OCI-M2 (cell line): ENCODE data around the gene CIAPIN1.
"Not testable (repeated sequence)": the region's sequence is repeated elsewhere in the genome, so short reads cannot be mapped to it uniquely, and the experiment has no call there.

Experiments
- DNase-seq: peaks from one replicate; lab custom pipeline; 2025; ENCODE audit not compliant: unreplicated experiment; lab: John Stamatoyannopoulos, UW

Gene CIAPIN1

DNA sequence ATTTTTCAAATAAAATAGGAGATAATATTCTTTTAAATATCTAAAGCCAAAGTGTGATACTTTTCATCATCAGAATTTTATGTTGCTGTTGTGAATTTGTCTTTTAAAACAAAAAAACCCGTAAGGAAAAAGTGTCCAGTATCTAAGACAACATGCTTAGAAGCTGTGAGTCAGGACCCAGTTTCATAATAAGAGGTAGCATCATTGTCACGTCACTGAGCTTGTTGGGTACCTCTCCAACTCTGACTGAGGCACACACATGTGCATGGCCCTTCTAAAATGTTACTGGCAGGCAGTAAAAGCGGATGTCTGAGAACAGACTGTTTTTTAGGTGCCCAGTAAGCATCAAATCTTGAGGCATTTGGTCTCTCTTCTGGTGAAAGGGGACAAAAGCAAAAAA lies 2.5 kb downstream of the CIAPIN1 start:
- no peak for DNase-seq

DNA sequence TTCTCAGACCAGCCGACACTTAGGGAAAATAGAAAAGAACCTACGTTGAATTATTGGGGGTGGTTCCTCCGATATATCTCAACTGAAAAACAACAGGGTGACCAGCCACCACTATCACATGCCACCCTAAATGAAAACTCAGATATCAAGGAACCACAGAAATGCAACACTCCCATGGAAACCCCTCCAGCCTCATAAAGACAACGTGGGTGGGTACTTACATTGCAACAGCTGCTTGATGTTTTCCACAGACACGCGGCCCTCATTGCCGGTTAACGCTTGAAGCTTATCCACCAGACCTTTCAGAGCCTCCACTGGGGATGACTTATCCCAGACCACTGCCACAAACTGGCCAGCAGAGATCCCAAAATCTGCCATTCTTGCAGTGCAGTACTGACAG lies 6.6 kb downstream of the CIAPIN1 start:
- DNase-seq = not testable (repeated sequence)

- not testable (repeated sequence) for DNase-seq
Measured at GRCh38 chr16:57439947-57440346, 7.2 kb downstream of the CIAPIN1 start.

GRCh38 chr16:57435838-57436237 lies 11.3 kb downstream of the CIAPIN1 start:
- no peak for DNase-seq

- no peak for DNase-seq
Measured at GRCh38 chr16:57434003-57434402, 13.2 kb downstream of the CIAPIN1 start.

GRCh38 chr16:57432989-57433388 lies 14.2 kb downstream of the CIAPIN1 start:
- DNase-seq = no peak

DNA sequence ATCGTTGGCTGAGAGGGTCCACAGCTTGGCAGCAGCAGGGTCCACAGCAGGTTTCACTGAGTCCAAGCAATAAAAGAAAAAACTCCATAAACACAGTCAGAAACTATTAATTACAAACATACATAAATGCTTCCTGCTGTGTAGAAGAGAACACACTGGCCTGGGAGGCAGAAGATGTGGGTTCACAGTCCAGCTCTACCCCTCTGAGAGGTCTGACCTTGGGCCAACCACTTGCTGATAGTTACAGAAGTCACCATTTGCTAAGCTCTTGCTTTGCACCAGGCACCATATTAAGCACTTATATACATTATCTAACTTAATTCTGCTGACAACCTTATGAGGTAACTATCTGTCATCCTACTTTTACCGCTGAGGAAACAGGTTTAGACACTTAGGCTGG lies 14.7 kb downstream of the CIAPIN1 start:
- no peak for DNase-seq

- DNase-seq = no peak
Measured at GRCh38 chr16:57430955-57431354, 16.2 kb downstream of the CIAPIN1 start.

- DNase-seq = no peak
Measured at GRCh38 chr16:57427824-57428223, 19.4 kb downstream of the CIAPIN1 start.

GRCh38 chr16:57427307-57427706 lies 19.9 kb downstream of the CIAPIN1 start:
- DNase-seq = no peak

DNA sequence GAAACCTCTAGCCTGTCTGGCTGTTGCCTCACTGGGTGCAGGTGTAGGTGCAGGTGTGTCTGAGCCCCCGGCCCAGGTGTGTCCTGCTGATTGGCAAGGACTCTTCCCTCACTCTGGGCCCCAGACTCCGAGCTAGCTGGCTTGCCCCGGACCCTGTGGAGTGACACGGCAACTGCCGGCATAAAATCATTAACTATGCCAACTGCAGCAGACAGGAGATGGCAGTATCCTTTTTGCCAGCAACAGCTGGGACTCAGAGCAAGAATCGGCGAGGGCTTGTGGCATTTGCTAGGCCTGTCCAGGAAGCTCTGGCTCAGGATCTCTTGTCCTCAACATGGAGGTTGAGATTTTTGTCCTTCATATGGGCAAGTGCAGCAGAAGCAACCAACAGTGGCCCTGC lies 20.8 kb downstream of the CIAPIN1 start:
- no peak for DNase-seq

DNA sequence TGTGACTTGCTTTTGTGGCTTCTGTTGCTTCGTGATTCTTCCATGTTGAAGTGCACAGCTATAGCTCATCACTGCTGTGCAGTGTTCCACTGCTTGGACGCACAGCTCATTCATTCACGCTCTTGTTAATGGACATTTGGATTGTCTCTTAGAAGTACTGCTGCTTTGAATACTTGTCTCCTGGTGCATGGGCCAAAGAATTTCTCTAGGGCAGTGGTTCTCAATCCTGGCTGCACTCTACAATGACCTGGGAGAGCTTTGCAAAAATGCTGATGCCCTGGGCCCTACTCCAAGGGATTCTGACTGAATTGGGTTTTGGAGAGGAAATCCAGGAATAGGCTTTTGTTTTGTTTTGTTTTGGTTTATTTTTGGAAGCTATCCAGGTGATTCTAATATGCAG lies 22.6 kb downstream of the CIAPIN1 start:
- no peak for DNase-seq

GRCh38 chr16:57423152-57423551 lies 24.0 kb downstream of the CIAPIN1 start:
- DNase-seq = no peak

DNA sequence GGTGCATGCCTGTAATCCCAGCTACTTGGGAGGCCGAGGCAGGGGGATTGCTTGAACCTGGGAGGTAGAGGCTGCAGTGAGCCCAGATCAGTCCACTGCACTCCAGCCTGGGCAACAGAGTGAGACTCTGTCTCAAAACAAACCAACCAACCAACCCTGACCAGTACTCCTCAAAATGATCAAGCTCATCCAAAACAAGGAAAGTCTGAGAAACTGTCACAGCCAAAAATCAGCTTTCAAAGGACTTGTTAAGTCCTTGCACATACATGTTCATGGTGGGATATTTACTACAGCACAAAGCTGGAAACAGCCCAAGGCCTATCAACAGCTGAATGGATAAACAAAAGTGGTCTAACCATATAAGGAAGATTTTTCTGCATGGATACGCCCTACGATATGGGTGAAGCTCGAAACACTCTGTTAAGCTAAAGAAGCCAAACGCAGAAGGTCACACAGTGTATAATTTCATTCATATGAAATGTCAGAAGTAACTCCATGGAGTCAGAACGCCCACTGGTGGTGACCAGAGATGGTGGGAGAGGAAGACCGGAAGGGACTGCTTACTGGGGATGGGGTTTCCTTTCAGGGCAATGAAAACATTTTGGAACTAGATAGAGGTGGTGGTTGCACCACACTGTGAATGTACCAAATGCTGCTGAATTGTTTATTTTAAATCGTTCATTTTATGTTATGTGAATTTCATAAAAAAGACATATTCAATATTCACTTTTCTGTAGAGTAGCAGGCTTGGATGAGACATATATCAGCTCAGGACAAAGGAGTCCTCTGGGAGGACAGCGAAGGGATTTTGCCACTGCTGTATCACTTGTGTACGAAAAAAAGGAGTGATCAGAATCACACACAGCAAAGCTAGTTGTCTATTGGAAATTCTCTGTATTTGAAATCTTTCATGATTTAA lies 24.9 kb downstream of the CIAPIN1 start:
- peak; percentile 41 for DNase-seq

GRCh38 chr16:57419506-57419905 lies 27.7 kb downstream of the CIAPIN1 start:
- no peak for DNase-seq

- no peak for DNase-seq
Measured at GRCh38 chr16:57416084-57416483, 31.1 kb downstream of the CIAPIN1 start.

- no peak for DNase-seq
Measured at GRCh38 chr16:57413733-57414132, 33.5 kb downstream of the CIAPIN1 start.

- DNase-seq = no peak
Measured at GRCh38 chr16:57413301-57413730, 33.9 kb downstream of the CIAPIN1 start.

DNA sequence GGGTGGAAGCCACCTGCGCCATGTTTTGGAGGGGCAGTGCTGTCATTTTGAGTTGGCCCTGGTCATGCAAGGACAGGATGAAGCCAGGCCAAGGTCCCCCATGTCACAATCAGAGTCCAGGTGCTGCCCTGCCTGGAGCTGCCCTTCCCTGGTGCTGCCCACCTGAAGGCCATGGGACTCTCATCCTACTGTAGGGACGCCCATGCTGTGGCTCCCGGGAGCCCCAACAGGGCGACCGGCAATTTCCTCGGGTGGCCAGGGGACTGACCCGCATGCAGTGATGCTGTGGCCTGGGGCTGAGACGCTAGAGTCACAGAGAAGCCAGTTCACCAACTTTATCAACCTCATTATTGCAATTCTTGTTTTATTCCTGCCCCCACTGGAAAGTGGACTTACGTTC lies 34.6 kb downstream of the CIAPIN1 start:
- DNase-seq = no peak

- no peak for DNase-seq
Measured at GRCh38 chr16:57411362-57411976, 35.7 kb downstream of the CIAPIN1 start.

DNA sequence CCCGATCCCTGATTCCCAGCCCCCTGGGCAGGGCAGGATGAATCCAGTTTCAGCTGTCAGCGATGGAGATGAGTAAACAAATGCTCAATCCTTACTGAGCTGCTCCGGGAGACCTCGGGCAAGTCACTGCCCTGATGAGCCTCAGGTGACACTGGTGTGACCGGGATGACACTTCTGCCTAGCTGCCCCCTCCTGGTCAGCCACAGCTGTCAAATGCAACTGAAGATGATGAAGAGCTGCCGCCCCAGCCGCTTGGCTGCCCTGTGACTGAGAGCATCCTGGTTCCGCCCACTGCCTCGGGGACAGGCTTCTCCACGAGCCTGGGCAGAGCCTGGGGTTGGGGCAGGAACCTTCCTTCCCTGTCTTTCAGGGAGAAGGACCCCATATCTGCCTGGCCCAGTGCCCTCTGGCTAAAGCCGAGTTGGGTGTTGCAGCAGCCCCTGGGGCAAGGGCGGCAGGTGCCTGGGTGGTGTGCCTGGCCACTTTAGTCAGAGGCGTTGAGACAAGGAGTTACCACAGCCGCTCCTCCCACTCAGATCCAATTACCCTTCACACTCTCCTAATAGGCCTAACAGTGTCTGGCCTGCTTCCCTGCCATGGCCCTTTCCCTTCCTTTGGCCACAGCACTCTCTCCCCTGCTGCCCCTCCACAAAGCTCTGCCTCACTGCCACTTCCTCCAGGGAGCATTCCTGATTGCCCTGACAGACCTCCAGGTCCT lies 37.2 kb downstream of the CIAPIN1 start:
- DNase-seq = no peak

DNA sequence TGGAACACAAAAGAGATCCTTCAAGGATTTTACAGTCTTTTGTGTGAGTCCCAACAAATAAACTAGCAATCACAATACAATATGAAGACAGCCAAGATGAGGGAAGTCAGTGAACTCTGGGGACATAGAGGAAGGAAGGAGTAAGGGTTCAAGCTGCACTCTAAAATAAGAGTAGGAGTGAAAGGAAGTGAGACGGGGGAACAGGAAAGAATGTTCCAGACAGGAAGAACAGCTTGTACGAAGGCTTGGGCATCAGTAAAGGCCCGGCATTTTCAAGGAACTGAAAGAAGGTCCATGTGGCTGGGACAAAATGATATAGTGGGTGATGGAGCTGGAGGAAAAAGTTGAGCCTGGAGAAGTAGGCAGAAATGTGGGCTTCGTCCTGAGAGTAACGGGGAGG lies 38.1 kb downstream of the CIAPIN1 start:
- DNase-seq = no peak
